ENCODE results near the gene DGKK. TPM values are rescaled to one million over a fixed set of nuclear protein-coding genes. Genes with fewer than 3 reads are reported as not detected.

Gene DGKK
- total and polyA plus RNA-seq, 12 donors, result 0.02 TPM; not detected in 11

DNA sequence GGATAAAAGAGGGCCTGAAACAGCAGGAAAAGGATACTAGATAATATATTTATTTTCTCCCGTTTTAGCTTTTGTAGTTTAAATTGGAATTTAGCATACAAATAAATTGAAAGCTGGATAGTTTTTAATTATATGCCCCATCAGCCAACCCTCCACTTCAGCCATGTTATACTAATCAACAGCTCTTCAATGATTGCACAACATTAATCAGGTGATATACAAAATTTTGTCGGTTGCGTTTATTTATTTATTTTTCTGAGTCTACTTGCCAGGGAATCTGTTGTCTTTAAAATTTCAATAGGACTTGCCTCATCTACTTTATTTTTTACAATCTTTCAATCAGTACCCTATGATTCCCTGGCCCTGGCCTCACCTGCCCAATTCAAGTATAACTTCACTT lies 12.1 kb downstream of the DGKK start:
- TF ChIP-seq, protein P1, sequence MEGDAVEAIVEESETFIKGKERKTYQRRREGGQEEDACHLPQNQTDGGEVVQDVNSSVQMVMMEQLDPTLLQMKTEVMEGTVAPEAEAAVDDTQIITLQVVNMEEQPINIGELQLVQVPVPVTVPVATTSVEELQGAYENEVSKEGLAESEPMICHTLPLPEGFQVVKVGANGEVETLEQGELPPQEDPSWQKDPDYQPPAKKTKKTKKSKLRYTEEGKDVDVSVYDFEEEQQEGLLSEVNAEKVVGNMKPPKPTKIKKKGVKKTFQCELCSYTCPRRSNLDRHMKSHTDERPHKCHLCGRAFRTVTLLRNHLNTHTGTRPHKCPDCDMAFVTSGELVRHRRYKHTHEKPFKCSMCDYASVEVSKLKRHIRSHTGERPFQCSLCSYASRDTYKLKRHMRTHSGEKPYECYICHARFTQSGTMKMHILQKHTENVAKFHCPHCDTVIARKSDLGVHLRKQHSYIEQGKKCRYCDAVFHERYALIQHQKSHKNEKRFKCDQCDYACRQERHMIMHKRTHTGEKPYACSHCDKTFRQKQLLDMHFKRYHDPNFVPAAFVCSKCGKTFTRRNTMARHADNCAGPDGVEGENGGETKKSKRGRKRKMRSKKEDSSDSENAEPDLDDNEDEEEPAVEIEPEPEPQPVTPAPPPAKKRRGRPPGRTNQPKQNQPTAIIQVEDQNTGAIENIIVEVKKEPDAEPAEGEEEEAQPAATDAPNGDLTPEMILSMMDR (IDR thresholded peaks at IDR 0.05), result no peak
- ATAC-seq (no peak), DNase-seq (no peak)
- Histone ChIP-seq H3K9me3 (no peaks in the 10 kb centered on the region), H3K4me3 (no peak overlapping the region), H3K4me1 (no peaks in the 10 kb centered on the region), H3K36me3 (no peaks in the 10 kb centered on the region), H3K27me3 (peaks cover 0 to 94% (median 5%) of the 10 kb centered on the region in 7 donors), H3K27ac (no peak overlapping the region)
- WGBS, 2 donors, result 83 to 86% methylated on average over 3 of the region's 3 CpGs
- intact Hi-C loops (cut with DNase I), result no loop called here

DNA sequence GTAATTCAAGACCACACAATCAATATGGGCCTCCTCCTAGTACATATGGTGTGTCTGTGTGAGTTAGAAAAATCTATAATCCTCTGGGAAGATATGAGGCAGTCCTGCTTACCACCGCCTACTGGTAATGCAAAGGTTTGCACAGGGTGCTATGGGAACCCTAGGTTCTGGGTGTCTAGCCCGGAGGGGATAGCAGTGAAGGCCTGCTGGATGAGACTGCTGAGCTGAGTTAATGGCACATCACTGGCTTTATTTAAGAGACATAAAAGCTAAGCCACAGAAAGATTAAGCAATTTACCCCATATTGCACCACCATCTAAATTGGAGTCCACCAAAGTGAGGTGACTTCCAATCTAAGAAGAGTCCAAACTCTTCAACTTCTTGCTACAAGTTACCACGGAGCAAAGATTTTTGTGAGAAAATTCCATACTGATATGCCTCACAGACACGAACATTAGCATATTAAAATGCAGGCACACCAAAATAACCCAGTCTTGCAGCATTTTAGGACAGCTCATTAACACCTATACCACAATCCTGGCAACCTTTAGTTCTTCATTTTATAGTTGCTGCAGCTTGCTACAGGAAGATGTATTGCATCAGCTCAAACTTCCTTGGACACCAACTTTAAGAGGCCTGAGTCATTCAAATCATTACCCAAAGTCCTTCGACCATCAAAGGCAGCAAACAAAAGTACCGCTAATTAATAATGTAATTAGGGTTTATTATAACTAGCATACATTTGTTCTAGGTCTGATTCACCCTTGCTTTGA lies 13.7 kb downstream of the DGKK start:
- intact Hi-C loops (cut with DNase I), result no loop called here
- Histone ChIP-seq H3K27ac (no peak overlapping the region), H3K36me3 (no peaks in the 10 kb centered on the region), H3K9me3 (no peaks in the 10 kb centered on the region), H3K27me3 (peaks cover 0 to 96% (median 0%) of the 10 kb centered on the region in 7 donors), H3K4me1 (no peaks in the 10 kb centered on the region), H3K4me3 (no peak overlapping the region)
- 76 to 87% methylated on average over 6 of the region's 6 CpGs for WGBS, 2 donors
- ATAC-seq (no peak), DNase-seq (no peak)
- TF ChIP-seq, protein P1 (IDR thresholded peaks at IDR 0.05), result no peak

DNA sequence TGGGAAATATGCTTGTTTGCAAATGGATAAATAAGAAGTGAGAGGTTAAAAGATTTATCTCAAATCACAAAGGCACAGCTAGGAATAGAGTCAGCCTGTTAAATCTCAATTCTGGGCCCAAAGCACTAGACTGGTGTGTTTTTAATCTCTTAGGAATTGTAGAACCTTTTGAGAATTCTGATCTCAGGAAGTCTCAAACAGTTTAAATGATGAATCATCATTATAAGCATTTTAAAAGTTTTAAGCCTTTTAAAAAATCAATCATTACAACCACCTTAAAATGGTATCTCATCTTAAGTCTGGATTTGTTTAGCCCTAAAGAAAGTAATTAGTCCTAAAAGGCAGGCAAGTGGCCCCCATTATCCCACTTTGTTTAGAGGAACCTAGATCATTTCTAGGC lies 17.8 kb downstream of the DGKK start:
- peaks cover 0 to 96% (median 0%) of the 10 kb centered on the region in 7 donors for H3K27me3 ChIP-seq
- ATAC-seq, result no peak
- TF ChIP-seq, protein P1 (IDR thresholded peaks at IDR 0.05), result no peak
- intact Hi-C loops (cut with DNase I), result no loop called here
- H3K36me3 ChIP-seq, result no peaks in the 10 kb centered on the region
- DNase-seq, result no peak
- no peaks in the 10 kb centered on the region for H3K9me3 ChIP-seq
- no peaks in the 10 kb centered on the region for H3K4me1 ChIP-seq
- no peak overlapping the region for H3K4me3 ChIP-seq
- H3K27ac ChIP-seq, result no peak overlapping the region

DNA sequence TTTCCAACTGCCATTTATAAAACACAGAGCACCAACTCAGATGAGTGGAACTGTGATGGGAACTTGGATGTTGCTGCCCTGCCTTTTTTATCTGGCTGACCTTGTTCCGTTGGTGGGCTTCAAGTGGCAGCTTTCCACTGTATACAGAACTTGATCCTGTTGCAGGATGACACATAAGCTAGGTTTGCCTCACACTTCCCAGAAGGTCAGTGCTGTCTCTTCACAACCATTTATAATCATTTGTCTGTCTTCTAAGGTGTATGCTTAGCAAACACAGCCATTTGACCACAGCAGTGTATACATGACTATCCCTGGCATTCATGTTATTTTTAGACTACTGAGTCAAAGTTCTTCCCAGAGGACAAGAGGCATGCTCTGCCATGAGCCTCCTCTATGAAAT lies 20.3 kb downstream of the DGKK start:
- Histone ChIP-seq H3K36me3 (no peaks in the 10 kb centered on the region), H3K4me1 (no peaks in the 10 kb centered on the region), H3K4me3 (no peak overlapping the region), H3K9me3 (no peaks in the 10 kb centered on the region), H3K27ac (no peak overlapping the region), H3K27me3 (peaks cover 0 to 84% (median 0%) of the 10 kb centered on the region in 7 donors)
- intact Hi-C loops (cut with DNase I), result no loop called here
- TF ChIP-seq, protein P1 (IDR thresholded peaks at IDR 0.05), result no peak
- DNase-seq, result no peak
- ATAC-seq, result no peak
- WGBS, 2 donors, result 36 to 43% methylated on average over 1 of the region's 1 CpG
